ENCODE data around the gene MAS1. TPM values are rescaled to one million over a fixed set of nuclear protein-coding genes. Genes with fewer than 3 reads are reported as not detected.

Gene MAS1
- total RNA-seq, 1 donor from 2014 or later: not detected

DNA sequence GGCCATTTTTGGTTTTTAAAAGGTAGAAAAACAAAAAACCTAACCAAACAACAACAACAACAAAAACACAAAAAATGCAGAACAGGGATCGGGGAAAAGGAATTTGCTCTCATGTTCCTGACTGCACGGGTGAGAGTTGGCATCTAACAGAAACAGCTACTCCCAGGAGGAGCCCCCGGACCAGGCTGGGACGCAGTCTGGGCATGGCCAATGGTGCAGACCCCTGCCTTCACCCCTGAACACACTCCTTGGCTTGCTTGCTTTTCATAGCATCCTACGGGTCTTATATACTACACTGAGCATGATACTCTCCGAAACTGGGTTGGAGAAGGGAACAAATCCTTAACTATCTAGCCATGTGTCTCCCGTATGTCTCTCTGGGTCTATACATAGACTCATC is 587 bp upstream of the MAS1 start:
- intact Hi-C loops (cut with micrococcal nuclease): no loop called here
- no peak overlapping the region for H3K27ac Mint-ChIP-seq
- no peaks in the 10 kb centered on the region for H3K4me1 Mint-ChIP-seq
- DNase-seq: no peak
- no peaks in the 10 kb centered on the region for H3K9me3 Mint-ChIP-seq
- no peak overlapping the region for H3K4me3 Mint-ChIP-seq
- peaks cover 48% of the 10 kb centered on the region for H3K27me3 Mint-ChIP-seq
- H3K36me3 Mint-ChIP-seq (ENCODE audit: low read depth): no peaks in the 10 kb centered on the region

DNA sequence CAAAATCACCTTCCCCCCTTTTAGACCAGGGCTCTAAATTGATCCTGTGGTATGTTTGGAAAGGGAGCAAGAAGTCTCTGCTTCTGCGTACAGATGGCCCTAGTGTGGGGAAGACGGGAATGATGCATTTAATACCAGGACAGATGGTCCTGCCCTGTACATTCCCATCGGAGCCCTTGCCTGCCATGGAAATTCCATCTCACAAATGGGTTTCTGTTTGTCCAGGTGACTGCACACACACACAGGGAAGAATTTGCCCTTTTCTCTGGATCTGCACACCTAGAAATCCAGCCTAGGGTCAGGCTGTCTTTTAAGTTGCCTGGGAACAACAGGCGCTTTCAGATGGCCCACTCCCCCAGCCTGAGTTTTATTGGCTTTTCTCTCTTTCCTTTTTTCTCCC is 1.3 kb downstream of the MAS1 start:
- H3K27me3 Mint-ChIP-seq: peaks cover 39% of the 10 kb centered on the region
- no peak overlapping the region for H3K27ac Mint-ChIP-seq
- H3K4me3 Mint-ChIP-seq: no peak overlapping the region
- intact Hi-C loops (cut with micrococcal nuclease): no loop called here
- no peaks in the 10 kb centered on the region for H3K9me3 Mint-ChIP-seq
- no peaks in the 10 kb centered on the region for H3K4me1 Mint-ChIP-seq
- DNase-seq: no peak
- H3K36me3 Mint-ChIP-seq (ENCODE audit: low read depth): no peaks in the 10 kb centered on the region

DNA sequence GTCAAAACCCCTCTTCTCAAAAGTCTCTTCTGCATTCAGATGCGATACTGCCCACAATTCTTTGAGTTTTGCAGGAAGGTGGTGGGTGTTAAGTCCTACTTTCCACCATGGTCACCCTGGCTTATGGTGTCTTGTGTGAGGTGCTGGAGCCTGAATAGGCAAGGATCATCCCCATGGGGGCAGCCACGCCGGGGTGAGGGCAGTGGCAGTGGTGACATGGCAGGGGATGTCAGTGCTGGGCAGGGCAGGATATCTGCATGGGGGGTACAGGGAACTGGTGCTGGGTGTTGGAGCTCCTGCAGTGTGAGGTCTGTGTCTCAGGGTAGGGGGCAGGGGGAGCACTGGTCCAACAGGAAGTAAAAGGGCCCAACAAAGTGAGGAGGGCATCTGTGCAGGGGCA is 2.3 kb downstream of the MAS1 start:
- peaks cover 36% of the 10 kb centered on the region for H3K27me3 Mint-ChIP-seq
- H3K27ac Mint-ChIP-seq: no peak overlapping the region
- no peaks in the 10 kb centered on the region for H3K36me3 Mint-ChIP-seq (ENCODE audit: low read depth)
- no peak for DNase-seq
- no peaks in the 10 kb centered on the region for H3K4me1 Mint-ChIP-seq
- no peak overlapping the region for H3K4me3 Mint-ChIP-seq
- H3K9me3 Mint-ChIP-seq: no peaks in the 10 kb centered on the region
- intact Hi-C loops (cut with micrococcal nuclease): no loop called here

DNA sequence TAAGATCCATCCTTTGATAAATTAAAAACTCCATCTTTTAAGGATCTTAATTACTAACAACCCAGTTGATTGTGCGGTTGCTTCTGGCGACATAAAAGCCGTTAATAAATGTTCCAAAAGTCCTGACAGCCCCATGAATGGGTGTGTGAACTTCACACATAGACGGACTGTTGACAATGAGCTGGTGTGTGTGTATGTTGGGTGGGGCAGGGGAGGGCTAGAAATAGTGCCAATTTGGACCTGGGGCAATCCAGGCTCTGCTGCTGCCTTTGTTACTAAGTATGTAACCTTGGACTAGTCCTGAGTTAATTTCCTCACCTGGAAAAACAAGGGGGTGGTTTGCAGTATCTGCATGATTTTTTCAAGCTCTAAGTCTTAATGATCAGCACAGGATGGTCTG is 4.2 kb downstream of the MAS1 start:
- no peak for DNase-seq
- Mint-ChIP-seq H3K36me3 (ENCODE audit: low read depth) (no peaks in the 10 kb centered on the region), H3K4me3 (no peak overlapping the region), H3K27me3 (peaks cover 29% of the 10 kb centered on the region), H3K9me3 (no peaks in the 10 kb centered on the region), H3K27ac (no peak overlapping the region), H3K4me1 (no peaks in the 10 kb centered on the region)
- intact Hi-C loops (cut with micrococcal nuclease): no loop called here

DNA sequence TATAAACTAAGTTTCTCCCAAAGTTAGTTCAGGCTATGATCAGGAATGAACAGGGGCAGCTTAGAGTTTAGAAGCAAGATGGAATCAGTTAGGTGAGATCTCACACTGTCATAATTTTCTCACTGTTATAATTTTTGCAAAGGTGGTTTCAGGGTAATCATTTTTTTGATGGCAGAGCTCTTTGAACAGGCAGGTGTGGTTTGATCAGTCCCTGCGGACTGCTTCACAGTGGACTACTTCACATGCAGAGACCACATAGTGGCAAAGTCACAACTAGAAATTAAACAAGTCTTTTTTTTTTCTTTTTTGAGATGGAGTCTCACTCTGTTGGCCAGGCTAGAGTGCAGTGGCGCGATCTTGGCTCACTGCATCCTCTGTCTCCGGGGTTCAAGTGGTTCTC is 6.8 kb downstream of the MAS1 start:
- Mint-ChIP-seq H3K4me3 (no peak overlapping the region), H3K36me3 (ENCODE audit: low read depth) (no peaks in the 10 kb centered on the region), H3K27me3 (peaks cover 10% of the 10 kb centered on the region), H3K9me3 (no peaks in the 10 kb centered on the region), H3K27ac (no peak overlapping the region), H3K4me1 (no peaks in the 10 kb centered on the region)
- DNase-seq: no peak
- intact Hi-C loops (cut with micrococcal nuclease): no loop called here

DNA sequence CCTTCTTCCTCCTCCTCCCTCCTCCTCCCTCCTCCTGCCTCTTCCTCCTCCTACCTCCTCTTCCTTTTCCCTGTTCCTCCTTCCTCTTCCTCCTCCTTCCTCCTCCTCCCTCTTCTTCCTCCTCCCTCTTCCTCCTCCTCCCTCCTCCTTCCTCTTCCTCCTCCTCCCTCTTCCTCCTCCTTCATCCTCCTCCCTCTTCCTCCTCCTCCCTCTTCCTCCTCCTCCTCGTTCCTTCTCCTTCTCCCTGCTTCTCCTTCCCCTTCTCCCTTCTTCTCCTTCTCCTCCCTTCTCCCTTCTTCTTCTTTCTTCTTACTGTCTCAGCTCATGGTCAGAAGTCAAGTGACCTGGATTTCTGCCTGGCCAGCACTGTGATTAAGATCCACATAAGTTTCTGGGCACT is 7.7 kb downstream of the MAS1 start:
- Mint-ChIP-seq H3K4me3 (no peak overlapping the region), H3K27me3 (peaks cover 4% of the 10 kb centered on the region), H3K27ac (no peak overlapping the region), H3K36me3 (ENCODE audit: low read depth) (no peaks in the 10 kb centered on the region), H3K4me1 (no peaks in the 10 kb centered on the region), H3K9me3 (no peaks in the 10 kb centered on the region)
- intact Hi-C loops (cut with micrococcal nuclease): no loop called here
- no peak for DNase-seq

DNA sequence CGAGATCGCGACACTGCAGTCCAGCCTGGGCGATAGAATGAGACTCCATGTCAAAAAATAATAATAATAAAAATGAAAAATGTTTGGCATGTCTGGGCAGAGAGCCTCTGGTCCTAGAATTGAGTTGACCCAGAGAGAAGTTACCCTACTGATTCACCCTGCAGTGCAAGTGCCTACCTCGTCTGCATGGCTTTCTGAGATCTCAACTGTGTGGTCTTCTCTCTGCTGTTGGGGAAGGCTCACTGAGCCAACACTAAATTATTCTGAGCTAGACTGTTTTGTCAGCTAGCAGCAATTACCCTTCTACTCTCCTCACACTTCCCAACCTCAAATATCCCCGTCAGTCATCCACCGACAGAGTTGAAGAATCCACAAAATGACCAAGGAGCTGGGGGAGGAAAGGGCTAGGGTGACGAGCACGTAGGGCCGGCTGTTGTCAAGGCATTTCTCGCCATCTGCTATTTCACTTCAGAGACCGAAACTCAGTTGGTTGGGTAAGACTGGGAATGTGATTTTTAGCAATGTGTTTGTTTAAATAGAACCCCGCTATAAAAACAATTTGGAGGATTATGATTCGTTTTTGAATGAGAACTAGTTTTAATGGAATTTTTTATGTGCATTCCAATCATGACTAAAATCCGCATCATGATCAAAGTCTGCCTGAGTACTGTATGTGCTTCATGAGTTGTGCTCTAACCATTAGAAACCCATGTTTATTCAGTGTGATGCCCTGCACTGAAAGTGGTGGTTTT is 9.4 kb downstream of the MAS1 start:
- H3K4me1 Mint-ChIP-seq: no peaks in the 10 kb centered on the region
- intact Hi-C loops (cut with micrococcal nuclease): no loop called here
- no peak overlapping the region for H3K27ac Mint-ChIP-seq

DNA sequence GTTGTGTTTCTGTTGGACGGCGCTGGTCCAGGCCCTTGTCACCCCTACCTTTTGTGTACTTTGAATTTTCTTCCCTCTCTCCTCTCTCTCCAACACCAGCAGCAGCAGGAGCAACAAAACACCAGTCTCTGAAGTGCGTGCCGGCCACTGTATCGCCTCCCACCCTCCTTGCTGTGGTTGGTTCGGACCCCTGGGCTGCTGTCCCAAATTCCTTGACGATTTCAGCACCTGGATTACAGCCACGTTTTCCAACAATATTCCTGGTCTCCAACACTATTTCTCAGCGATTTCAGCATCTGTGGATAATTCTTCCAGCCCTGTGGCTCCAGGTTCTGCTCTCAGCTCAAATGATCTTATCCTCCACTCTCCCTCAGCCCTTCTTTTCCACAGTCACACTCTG is 11.8 kb downstream of the MAS1 start:
- no peaks in the 10 kb centered on the region for H3K9me3 Mint-ChIP-seq
- H3K27ac Mint-ChIP-seq: no peak overlapping the region
- no peaks in the 10 kb centered on the region for H3K4me1 Mint-ChIP-seq
- intact Hi-C loops (cut with micrococcal nuclease): no loop called here
- no peak for DNase-seq
- no peak overlapping the region for H3K4me3 Mint-ChIP-seq
- H3K27me3 Mint-ChIP-seq: no peaks in the 10 kb centered on the region
- H3K36me3 Mint-ChIP-seq (ENCODE audit: low read depth): no peaks in the 10 kb centered on the region

More for the DNA sequence above, 9.4 kb downstream of the MAS1 start:
- no peak for DNase-seq
- H3K9me3 Mint-ChIP-seq: no peaks in the 10 kb centered on the region
- H3K27me3 Mint-ChIP-seq: no peaks in the 10 kb centered on the region
- no peak overlapping the region for H3K4me3 Mint-ChIP-seq
- H3K36me3 Mint-ChIP-seq (ENCODE audit: low read depth): no peaks in the 10 kb centered on the region

DNA sequence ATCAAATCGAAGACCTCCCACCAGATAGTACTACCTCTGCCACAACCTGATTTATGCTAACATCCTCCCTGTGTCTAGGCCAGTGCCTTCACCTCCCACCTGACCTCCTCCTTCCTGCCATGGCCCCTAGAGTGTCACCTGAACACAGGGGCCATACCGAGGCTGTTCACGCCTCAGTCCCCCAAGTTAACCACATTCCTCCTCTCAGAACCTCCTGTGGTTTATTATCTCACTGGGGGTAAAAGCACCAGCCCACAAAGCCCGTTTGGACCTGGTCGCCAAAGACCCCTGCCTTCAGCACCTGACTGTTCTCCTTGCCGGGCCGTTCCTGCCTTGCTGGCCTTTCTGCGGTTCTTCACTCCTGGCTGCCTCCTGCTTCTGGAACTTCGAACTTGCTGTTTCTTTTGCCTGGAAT is 13.7 kb downstream of the MAS1 start:
- Mint-ChIP-seq H3K36me3 (ENCODE audit: low read depth) (no peaks in the 10 kb centered on the region), H3K27me3 (peaks cover 3% of the 10 kb centered on the region), H3K9me3 (no peaks in the 10 kb centered on the region), H3K27ac (no peak overlapping the region), H3K4me1 (no peaks in the 10 kb centered on the region), H3K4me3 (no peak overlapping the region)
- no peak for DNase-seq
- intact Hi-C loops (cut with micrococcal nuclease): no loop called here

DNA sequence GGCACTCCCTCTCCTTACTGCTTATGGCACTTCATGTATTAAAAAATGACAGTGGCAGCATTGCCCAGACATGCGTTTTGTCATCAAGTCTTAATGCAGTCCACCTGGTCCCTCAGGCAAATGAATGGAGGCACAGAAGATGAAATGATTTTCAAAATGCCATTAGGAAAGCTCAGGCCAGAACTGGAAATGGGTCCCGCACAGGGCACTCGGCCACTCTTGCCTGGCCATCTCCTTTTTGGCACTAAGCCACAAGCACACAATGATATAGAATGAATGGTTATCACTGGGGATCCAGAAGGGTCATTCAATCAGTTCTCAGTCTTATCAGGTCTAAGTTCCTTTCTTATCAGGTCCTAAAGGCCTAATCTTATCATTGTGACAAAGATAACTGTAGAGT is 15.6 kb downstream of the MAS1 start:
- no peaks in the 10 kb centered on the region for H3K4me1 Mint-ChIP-seq
- peaks cover 11% of the 10 kb centered on the region for H3K9me3 Mint-ChIP-seq
- H3K27me3 Mint-ChIP-seq: peaks cover 16% of the 10 kb centered on the region
- intact Hi-C loops (cut with micrococcal nuclease): no loop called here
- DNase-seq: no peak
- H3K36me3 Mint-ChIP-seq (ENCODE audit: low read depth): no peaks in the 10 kb centered on the region
- no peak overlapping the region for H3K4me3 Mint-ChIP-seq
- no peak overlapping the region for H3K27ac Mint-ChIP-seq

DNA sequence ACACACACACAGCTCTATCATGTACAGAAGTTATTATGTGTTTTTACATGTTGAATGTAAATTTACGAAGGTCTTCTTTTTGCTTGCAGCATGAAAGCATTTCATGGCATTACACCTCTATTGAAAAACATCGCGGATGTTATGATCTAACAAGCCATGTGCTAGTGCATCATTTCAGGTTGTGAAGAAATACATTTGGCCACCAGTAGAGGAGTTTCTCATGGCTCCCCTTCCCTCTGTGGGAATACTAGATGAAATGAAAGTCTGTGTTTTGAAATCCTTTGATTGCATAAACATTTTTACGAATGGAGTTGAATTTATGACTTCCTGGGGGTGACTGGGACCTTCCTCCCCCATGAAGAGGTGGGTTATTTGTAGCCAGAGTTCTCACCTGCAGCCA is 17.7 kb downstream of the MAS1 start:
- Mint-ChIP-seq H3K36me3 (ENCODE audit: low read depth) (no peaks in the 10 kb centered on the region), H3K27me3 (peaks cover 25% of the 10 kb centered on the region), H3K9me3 (peaks cover 15% of the 10 kb centered on the region), H3K4me1 (peaks cover 4% of the 10 kb centered on the region), H3K27ac (no peak overlapping the region), H3K4me3 (no peak overlapping the region)
- no peak for DNase-seq
- intact Hi-C loops (cut with micrococcal nuclease): no loop called here

DNA sequence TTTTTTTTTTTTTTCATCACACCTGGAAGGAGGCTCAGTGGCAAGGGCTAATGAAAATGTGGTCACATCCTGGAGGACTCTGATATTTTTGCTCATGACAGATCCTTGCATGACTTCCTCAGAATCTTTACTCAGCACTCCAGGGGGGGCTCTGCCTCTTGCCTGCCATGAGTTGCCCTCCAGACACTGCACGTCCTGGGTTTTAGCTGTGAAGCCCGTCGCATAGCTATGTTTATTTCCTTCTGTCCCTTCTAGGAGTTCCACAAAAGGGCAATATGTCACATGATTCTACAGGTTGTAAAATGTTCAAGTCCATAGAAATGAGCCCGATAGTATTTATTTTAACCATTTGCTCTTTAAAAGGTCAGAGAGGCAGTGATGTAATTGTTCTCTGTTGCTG is 18.2 kb downstream of the MAS1 start:
- Mint-ChIP-seq H3K9me3 (peaks cover 15% of the 10 kb centered on the region), H3K27ac (no peak overlapping the region), H3K4me3 (no peak overlapping the region), H3K4me1 (peaks cover 5% of the 10 kb centered on the region), H3K27me3 (peaks cover 25% of the 10 kb centered on the region), H3K36me3 (ENCODE audit: low read depth) (no peaks in the 10 kb centered on the region)
- no peak for DNase-seq
- intact Hi-C loops (cut with micrococcal nuclease): no loop called here

DNA sequence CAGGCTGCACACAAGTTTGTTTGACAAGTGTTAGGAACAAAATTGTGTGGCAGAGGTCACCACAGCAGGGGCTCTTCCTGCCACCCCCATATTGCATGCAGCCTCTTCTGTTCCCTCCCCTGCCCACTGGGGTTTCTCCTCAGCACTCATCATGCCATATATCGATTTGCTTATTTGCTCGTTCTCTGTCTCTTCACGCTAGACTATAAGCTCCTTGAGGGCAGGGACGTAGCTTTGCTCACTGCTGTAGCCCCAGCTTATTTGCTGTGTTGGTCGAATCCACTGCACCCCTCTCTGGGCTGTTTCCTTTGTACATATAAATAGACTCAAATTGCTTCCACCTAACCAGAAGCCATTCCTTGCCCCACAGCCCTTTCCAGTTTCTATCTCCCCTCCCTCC is 19.6 kb downstream of the MAS1 start:
- Mint-ChIP-seq H3K36me3 (ENCODE audit: low read depth) (no peaks in the 10 kb centered on the region), H3K27me3 (peaks cover 25% of the 10 kb centered on the region), H3K4me1 (peaks cover 8% of the 10 kb centered on the region), H3K9me3 (peaks cover 15% of the 10 kb centered on the region), H3K27ac (no peak overlapping the region), H3K4me3 (no peak overlapping the region)
- intact Hi-C loops (cut with micrococcal nuclease): no loop called here
- no peak for DNase-seq

DNA sequence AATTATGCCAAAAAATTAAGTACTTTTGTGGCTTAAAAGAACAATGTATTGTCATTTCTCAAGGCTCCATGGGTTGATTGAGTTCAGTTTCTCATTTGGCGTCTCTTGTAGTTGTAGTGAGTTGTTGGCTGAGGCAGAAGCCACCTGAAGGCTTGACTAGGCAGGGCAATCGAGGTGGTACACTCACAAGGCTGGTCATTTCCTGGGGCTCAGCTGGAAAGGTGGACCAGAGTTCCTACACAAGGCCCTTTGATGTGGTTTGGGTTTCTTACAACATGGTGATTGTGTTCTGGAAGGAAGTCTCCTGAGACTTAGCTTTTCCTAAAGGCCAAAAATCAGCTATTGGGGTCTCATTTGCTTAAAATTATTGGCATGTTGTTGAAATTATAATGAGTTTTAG is 22.6 kb downstream of the MAS1 start:
- DNase-seq: no peak
- no peak overlapping the region for H3K4me3 Mint-ChIP-seq
- peaks cover 25% of the 10 kb centered on the region for H3K27me3 Mint-ChIP-seq
- no peaks in the 10 kb centered on the region for H3K36me3 Mint-ChIP-seq (ENCODE audit: low read depth)
- intact Hi-C loops (cut with micrococcal nuclease): no loop called here
- H3K4me1 Mint-ChIP-seq: peaks cover 8% of the 10 kb centered on the region
- H3K27ac Mint-ChIP-seq: no peak overlapping the region
- peaks cover 15% of the 10 kb centered on the region for H3K9me3 Mint-ChIP-seq

Data from activated CD4-positive, alpha-beta T cell treated with anti-CD3 and anti-CD28 coated beads, Interleukin-2, amount 10 ng/mL, durations not matched to agents 24 days and 14 days (primary cell).